ENCODE data around the gene ZNF783.

The ZNF783 gene

GRCh38 chr7:149289856-149290255 is 27.9 kb downstream of the ZNF783 start:
- DNase-seq (ENCODE audit: low spot score): no peak

GRCh38 chr7:149291036-149291780 is 29.2 kb downstream of the ZNF783 start:
- no peak for TF ChIP-seq CTCF (IDR thresholded peaks at IDR 0.05; ENCODE audit: extremely low read depth, missing control alignments)
- DNase-seq (ENCODE audit: low spot score): peak; percentile 23

More at GRCh38 chr7:149289856-149290255, 27.9 kb downstream of the ZNF783 start:
- no peak for TF ChIP-seq CTCF (IDR thresholded peaks at IDR 0.05; ENCODE audit: extremely low read depth, missing control alignments)

GRCh38 chr7:149291781-149292461 is 29.9 kb downstream of the ZNF783 start:
- DNase-seq (ENCODE audit: low spot score): peak; percentile 10
- no peak for TF ChIP-seq CTCF (IDR thresholded peaks at IDR 0.05; ENCODE audit: extremely low read depth, missing control alignments)

- no peak for TF ChIP-seq CTCF (IDR thresholded peaks at IDR 0.05; ENCODE audit: extremely low read depth, missing control alignments)
- no peak for DNase-seq (ENCODE audit: low spot score)
These were observed 30.4 kb downstream of the ZNF783 start for GRCh38 chr7:149292462-149292823.

- no peak for DNase-seq (ENCODE audit: low spot score)
- no peak for TF ChIP-seq CTCF (IDR thresholded peaks at IDR 0.05; ENCODE audit: extremely low read depth, missing control alignments)
These were observed 31.3 kb downstream of the ZNF783 start for GRCh38 chr7:149293338-149293737.

GRCh38 chr7:149293946-149294633 is 32.1 kb downstream of the ZNF783 start:
- no peak for DNase-seq (ENCODE audit: low spot score)
- no peak for TF ChIP-seq CTCF (IDR thresholded peaks at IDR 0.05; ENCODE audit: extremely low read depth, missing control alignments)
